Measurements from ENCODE around the gene IL34. TPM values are rescaled to one million over a fixed set of nuclear protein-coding genes. Genes with fewer than 3 reads are reported as not detected.

Gene IL34
- total and polyA plus RNA-seq, 2 of the 13 experiments (the other 11 are each of a cell fraction or from before 2014, with no cell fraction given): 1.2 to 1.3 TPM

- TF ChIP-seq MYPOP (CRISPR knock-in tag; IDR thresholded peaks at IDR 0.05) (no peak), SNAPC2 (CRISPR knock-in tag; IDR thresholded peaks at IDR 0.05) (no peak), SAP130 (CRISPR knock-in tag; IDR thresholded peaks at IDR 0.05; ENCODE audit: low read depth) (peak; percentile 82), DNMT1 (CRISPR knock-in tag; IDR thresholded peaks at IDR 0.05) (no peak), ZBTB38 (CRISPR knock-in tag; IDR thresholded peaks at IDR 0.05) (no peak; the same call in 1 of the 2 replicates), ZNF782 (CRISPR knock-in tag; IDR thresholded peaks at IDR 0.05; ENCODE audit: borderline replicate concordance) (no peak), ZNF451 (CRISPR knock-in tag; IDR thresholded peaks at IDR 0.05) (no peak), MTF1 (CRISPR knock-in tag; IDR thresholded peaks at IDR 0.05) (no peak), ZHX2 (IDR thresholded peaks at IDR 0.05; ENCODE audit: low read depth) (peak; percentile 58; the same call in 1 of the 2 replicates), ZHX2 (CRISPR knock-in tag; IDR thresholded peaks at IDR 0.05; ENCODE audit: borderline replicate concordance) (no peak), ZNF616 (CRISPR knock-in tag; IDR thresholded peaks at IDR 0.05; ENCODE audit: low read depth) (no peak), ZMYM2 (CRISPR knock-in tag; IDR thresholded peaks at IDR 0.05) (no peak), AFF4 (CRISPR knock-in tag; IDR thresholded peaks at IDR 0.05) (no peak), MAF1 (CRISPR knock-in tag; IDR thresholded peaks at IDR 0.05; ENCODE audit: borderline replicate concordance) (no peak), RORA (CRISPR knock-in tag; IDR thresholded peaks at IDR 0.05) (no peak), ESRRA (CRISPR knock-in tag; IDR thresholded peaks at IDR 0.05; ENCODE audit: low read depth) (no peak), ZNF256 (CRISPR knock-in tag; conservative IDR thresholded peaks at IDR 0.05) (peak; percentile 71; the same call in 1 of the 2 replicates), ZNF121 (CRISPR knock-in tag; IDR thresholded peaks at IDR 0.05) (peak; percentile 48; the same call in 1 of the 2 replicates), KDM6A (CRISPR knock-in tag; IDR thresholded peaks at IDR 0.05; ENCODE audit: low read depth) (no peak), DR1 (CRISPR knock-in tag; IDR thresholded peaks at IDR 0.05) (no peak)
Observed at GRCh38 chr16:70689035-70689969, 42.9 kb downstream of the IL34 start (continued).
